ENCODE results near the gene NPEPPS. TPM values are rescaled to one million over a fixed set of nuclear protein-coding genes. Genes with fewer than 3 reads are reported as not detected.
"Not testable (repeated sequence)": the region's sequence is repeated elsewhere in the genome, so short reads cannot be mapped to it uniquely, and the experiment has no call there.

NPEPPS gene
- 10 to 100 TPM; 29.0 to 47.3 (median 41.7) TPM for polyA plus RNA-seq

- not testable (repeated sequence) for H3K27ac ChIP-seq (ENCODE audit: low read depth, low read length)
- WGBS, 3 donors, result 12 to 27% (median 14%) methylated on average over 24 to 58 of the region's 60 CpGs
Observed at GRCh38 chr17:47530557-47531232, at the start of gene NPEPPS. Gene NPEPPS, plus strand, starts transcription at chr17:47531108. Its CDS starts 193 bp downstream, at chr17:47531301.

- WGBS, 3 donors, result 3 to 10% (median 6%) methylated on average over 14 to 15 of the region's 15 CpGs
- not testable (repeated sequence) for H3K27ac ChIP-seq (ENCODE audit: low read depth, low read length)
Observed at GRCh38 chr17:47491841-47492212, 39.1 kb upstream of the NPEPPS start.

- WGBS, 3 donors, result 13 to 22% (median 15%) methylated on average over 1 of the region's 1 CpG
- not testable (repeated sequence) for H3K27ac ChIP-seq (ENCODE audit: low read depth, low read length)
Observed at GRCh38 chr17:47499074-47499473, 31.8 kb upstream of the NPEPPS start.

DNA sequence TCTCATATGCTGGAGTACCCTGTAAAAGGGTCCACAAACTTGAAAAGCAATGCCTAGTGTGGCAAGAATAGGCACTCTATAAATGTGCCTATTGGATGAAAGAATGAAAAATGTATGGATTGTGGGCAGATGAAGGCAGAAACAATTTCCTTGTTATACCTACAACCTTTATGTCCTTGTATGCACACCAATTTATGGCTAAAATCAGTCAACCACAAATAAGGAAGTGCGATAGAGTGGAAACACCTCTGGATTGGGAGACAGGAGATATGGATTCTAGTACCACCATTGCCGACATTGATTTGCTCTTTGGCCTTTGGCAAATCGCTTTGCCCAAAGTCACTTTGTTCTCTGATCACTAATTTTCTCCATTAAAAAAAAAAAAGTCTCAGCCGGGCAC is 31.4 kb upstream of the NPEPPS start:
- not testable (repeated sequence) for H3K27ac ChIP-seq (ENCODE audit: low read depth, low read length)
- 80 to 94% (median 87%) methylated on average over 4 of the region's 4 CpGs for WGBS, 3 donors

DNA sequence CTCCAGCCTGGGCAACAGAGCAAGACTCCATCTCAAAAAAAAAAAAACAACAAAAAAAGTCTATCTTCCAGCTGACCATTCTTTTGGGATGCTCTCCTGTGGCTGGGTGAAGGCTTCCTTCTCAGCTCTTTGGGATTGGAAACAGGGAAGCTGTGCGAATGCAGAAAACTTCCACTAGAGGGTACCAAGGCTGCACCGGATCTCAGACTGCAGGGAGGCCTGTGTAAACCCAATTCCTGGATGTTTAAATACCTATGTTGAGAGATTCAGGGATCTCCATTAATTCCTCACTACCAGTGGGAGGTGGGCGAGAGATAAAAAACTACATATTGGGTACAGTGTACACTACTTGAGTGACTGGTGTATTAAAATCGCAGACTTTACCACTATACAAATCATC is 30.3 kb upstream of the NPEPPS start:
- H3K27ac ChIP-seq (ENCODE audit: low read depth, low read length), result not testable (repeated sequence)
- WGBS, 3 donors, result 53 to 62% (median 58%) methylated on average over 3 to 4 of the region's 4 CpGs

GRCh38 chr17:47502122-47502731 is 28.7 kb upstream of the NPEPPS start:
- 26 to 44% (median 43%) methylated on average over 3 to 5 of the region's 8 CpGs for WGBS, 3 donors
- not testable (repeated sequence) for H3K27ac ChIP-seq (ENCODE audit: low read depth, low read length)

DNA sequence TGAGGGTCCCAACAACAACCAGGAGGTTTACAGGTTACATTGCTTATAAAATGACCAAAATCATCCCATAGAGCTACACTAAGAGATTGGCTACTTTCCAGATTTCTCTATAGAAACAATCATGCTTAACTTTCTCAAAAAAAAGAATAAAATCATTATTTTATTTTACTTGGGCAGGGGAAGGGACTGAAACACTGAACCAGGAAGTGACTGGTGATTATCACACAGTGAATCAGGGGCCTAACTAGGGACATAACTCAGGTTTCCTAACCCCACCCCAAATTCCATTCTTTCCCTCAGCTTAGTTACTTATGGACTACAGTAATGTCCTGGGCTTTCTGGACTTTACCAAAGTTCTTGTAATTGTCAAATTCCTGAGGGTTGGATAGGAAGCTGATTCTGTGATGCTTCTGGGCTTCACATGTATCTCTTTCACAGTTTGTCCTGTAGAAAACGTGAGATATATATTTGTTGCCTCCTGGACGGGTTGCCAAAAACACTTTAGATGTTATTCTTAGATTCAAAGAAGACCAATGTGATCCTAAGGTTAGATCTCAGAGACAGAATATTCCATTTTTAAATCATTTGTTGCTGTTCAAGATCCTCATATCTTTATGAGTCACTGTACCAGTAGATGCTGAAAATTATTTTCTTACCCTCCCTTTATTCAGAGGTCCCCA is 28.0 kb upstream of the NPEPPS start:
- H3K27ac ChIP-seq (ENCODE audit: low read depth, low read length), result not testable (repeated sequence)
- WGBS, 3 donors, result 40 to 58% (median 49%) methylated on average over 2 of the region's 2 CpGs

DNA sequence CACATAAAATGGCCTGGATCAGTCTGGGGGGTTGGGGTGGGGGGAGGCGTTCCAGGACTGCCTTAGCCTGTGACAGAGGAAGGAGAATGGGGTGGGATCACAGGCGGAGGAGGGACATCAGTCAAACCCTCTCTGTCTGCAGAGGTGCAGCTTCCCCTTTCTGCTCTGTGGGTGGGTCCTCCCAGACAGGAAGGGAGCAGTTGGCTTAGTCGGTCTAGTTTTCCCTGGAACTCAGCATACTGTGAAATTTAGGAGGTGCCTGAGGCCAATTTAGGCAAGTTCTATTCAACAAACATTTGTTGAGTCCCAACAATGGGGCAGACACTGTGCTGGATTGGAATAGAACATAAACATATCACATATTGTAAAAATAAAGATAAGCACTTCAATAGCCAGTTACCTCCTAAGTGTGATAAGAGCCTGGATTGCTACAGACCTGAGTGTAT is 19.2 kb upstream of the NPEPPS start:
- 7 to 47% (median 16%) methylated on average over 3 of the region's 3 CpGs for WGBS, 3 donors
- H3K27ac ChIP-seq (ENCODE audit: low read depth, low read length), result not testable (repeated sequence)

DNA sequence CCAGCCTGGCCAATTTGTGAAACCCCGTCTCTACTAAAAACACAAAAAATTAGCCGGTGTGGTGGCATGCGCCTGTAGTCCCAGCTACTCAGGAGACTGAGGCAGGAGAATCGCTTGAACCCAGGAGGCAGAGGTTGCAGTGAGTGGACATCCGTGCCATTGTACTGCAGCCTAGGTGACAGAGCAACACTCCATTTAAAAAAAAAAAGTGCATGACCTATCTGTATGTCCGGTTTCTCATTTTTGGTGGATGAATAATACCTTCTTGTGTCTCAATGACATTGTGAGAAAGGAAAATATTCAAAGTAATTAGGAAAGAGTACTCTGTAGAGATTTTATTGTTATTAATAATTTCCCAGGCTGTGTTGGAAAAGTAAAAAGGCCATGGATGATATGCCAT is 17.6 kb upstream of the NPEPPS start:
- not testable (repeated sequence) for H3K27ac ChIP-seq (ENCODE audit: low read depth, low read length)
- 77 to 91% (median 86%) methylated on average over 6 of the region's 6 CpGs for WGBS, 3 donors

- not testable (repeated sequence) for H3K27ac ChIP-seq (ENCODE audit: low read depth, low read length)
Observed at GRCh38 chr17:47518880-47519279, 12.0 kb upstream of the NPEPPS start.

- not testable (repeated sequence) for H3K27ac ChIP-seq (ENCODE audit: low read depth, low read length)
Observed at GRCh38 chr17:47519365-47519764, 11.5 kb upstream of the NPEPPS start.

GRCh38 chr17:47520279-47520678 is 10.6 kb upstream of the NPEPPS start:
- H3K27ac ChIP-seq (ENCODE audit: low read depth, low read length), result not testable (repeated sequence)
- 61 to 80% (median 74%) methylated on average over 4 of the region's 4 CpGs for WGBS, 3 donors

DNA sequence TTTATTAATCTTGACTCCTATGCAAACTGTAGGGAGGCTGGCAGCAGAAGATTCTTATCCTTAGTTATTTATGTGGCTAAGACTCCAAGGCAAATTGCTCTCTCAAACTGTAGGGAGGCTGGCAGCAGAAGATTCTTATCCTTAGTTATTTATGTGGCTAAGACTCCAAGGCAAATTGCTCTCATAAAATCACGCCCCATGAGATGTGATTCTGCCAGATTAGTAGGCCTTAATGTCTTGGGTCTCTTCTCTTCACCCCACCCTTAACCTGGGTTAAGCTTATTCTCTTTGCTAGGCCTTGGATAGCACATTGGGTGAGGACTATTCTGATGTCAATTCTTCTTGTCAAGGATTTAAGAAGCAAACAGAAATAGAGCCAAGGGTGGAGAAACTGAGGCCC is 9.5 kb upstream of the NPEPPS start:
- H3K27ac ChIP-seq (ENCODE audit: low read depth, low read length), result not testable (repeated sequence)
- WGBS, 3 donors, result 70 to 78% (median 72%) methylated on average over 1 of the region's 1 CpG

GRCh38 chr17:47522341-47522740 is 8.6 kb upstream of the NPEPPS start:
- H3K27ac ChIP-seq (ENCODE audit: low read depth, low read length), result not testable (repeated sequence)

GRCh38 chr17:47531233-47531820 is 419 bp downstream of the NPEPPS start:
- H3K27ac ChIP-seq (ENCODE audit: low read depth, low read length), result not testable (repeated sequence)
- WGBS, 3 donors, result 0 to 1% methylated on average over 9 to 24 of the region's 61 CpGs; no CpG with 5 or more reads in 1 of the 3 donors

- H3K27ac ChIP-seq (ENCODE audit: low read depth, low read length), result not testable (repeated sequence)
- WGBS, 3 donors, result 52 to 73% (median 71%) methylated on average over 3 of the region's 3 CpGs
Observed at GRCh38 chr17:47539085-47539484, 8.2 kb downstream of the NPEPPS start.

- not testable (repeated sequence) for H3K27ac ChIP-seq (ENCODE audit: low read depth, low read length)
- 92 to 100% (median 97%) methylated on average over 1 of the region's 2 CpGs for WGBS, 3 donors
Observed at GRCh38 chr17:47541676-47542075, 10.8 kb downstream of the NPEPPS start.

DNA sequence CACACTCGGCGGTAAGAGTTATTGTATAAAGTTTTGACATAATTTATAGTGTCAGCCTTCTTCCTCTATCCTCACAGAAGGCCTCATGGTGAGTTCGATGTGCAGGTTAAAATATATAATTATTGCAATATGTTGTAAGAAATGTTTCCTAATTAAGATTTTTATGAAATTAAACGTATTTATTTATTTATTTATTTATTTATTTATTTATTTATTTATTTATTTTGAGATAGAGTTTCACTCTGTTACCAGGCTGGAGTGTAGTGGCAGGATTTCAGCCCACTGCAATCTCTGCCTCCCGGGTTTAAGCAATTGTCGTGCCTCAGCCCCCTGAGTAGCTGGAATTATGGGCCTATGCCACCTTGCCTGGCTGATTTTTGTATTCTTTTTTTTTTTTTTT is 13.4 kb downstream of the NPEPPS start:
- WGBS, 3 donors, result 89 to 93% (median 90%) methylated on average over 6 of the region's 6 CpGs
- H3K27ac ChIP-seq (ENCODE audit: low read depth, low read length), result not testable (repeated sequence)

DNA sequence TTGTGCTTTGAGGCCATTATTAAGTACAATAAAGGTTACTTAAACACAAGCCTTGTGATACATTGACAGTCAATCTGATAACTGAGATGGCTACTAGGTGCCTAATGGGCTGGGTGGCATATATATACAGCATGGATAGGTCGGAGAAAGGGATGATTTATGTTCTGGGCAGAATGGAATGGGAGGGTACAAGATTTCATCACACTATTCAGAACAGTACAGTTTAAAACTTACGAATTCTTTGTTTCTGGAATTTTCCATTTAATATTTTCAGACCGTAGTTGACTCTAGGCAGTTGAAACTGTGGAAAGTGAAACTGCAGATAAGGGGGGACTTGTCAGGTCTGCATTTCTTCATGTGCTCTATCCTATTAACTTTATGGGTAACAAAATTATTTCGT is 23.8 kb downstream of the NPEPPS start:
- not testable (repeated sequence) for H3K27ac ChIP-seq (ENCODE audit: low read depth, low read length)
- WGBS, 3 donors, result 68 to 79% (median 74%) methylated on average over 4 of the region's 4 CpGs

All from adipose tissue (tissue), 3 donors.